Lung (tissue), 12 donors: Measurements from ENCODE around the gene ERBB4. TPM values are rescaled to one million over a fixed set of nuclear protein-coding genes. Genes with fewer than 3 reads are reported as not detected.

Experiments
- ATAC-seq: fragments of 200-7000 bp; cut with Tn5 transposase; one replicate; pipeline ENCODE4 v1.9.1; 2020; ENCODE audit warnings: moderate number of reproducible peaks; ENCODE audit not compliant: insufficient read depth, low FRiP score
- DNase-seq, 3 donors: peaks; one replicate each; pipeline ENCODE4 v3.0.0-alpha.2; 2013 to 2017
- H3K27ac ChIP-seq, 2 donors: one replicate each; pipeline ENCODE4 v1.5.1; 2013; ENCODE audit warnings: mild to moderate bottlenecking in 2 of 2, moderate library complexity in 2 of 2, control low read depth in 1 of 2, inconsistent platforms in 1 of 2, low read depth in 1 of 2, low read length in 1 of 2
- H3K27me3 ChIP-seq, 3 donors: one replicate each; pipeline ENCODE4 v1.5.1; 2013; ENCODE audit warnings: low read length in 2 of 3; ENCODE audit not compliant: control insufficient read depth in 3 of 3, insufficient read depth in 3 of 3
- H3K36me3 ChIP-seq, 4 donors: one replicate each; pipeline ENCODE4 v1.5.1; 2013; ENCODE audit warnings: low read length in 4 of 4, mild to moderate bottlenecking in 1 of 4, moderate library complexity in 1 of 4; ENCODE audit not compliant: control insufficient read depth in 4 of 4, insufficient read depth in 4 of 4
- H3K4me1 ChIP-seq, 5 donors: one replicate each; pipeline ENCODE4 v1.5.1; 2013; ENCODE audit warnings: low read length in 5 of 5, mild to moderate bottlenecking in 2 of 5, moderate library complexity in 1 of 5; ENCODE audit not compliant: control insufficient read depth in 5 of 5, insufficient read depth in 5 of 5
- H3K4me3 ChIP-seq: one replicate; pipeline ENCODE4 v1.5.1; 2013; ENCODE audit warnings: mild to moderate bottlenecking, control low read depth, moderate library complexity
- H3K9ac ChIP-seq, 2 donors: one replicate each; pipeline ENCODE4 v1.5.1; 2013; ENCODE audit warnings: low read length in 2 of 2, control low read depth in 1 of 2; ENCODE audit not compliant: insufficient read depth in 1 of 2
- H3K9me3 ChIP-seq, 4 donors: one replicate each; pipeline ENCODE4 v1.5.1; 2013; ENCODE audit warnings: low read length in 3 of 4, mild to moderate bottlenecking in 1 of 4, moderate library complexity in 1 of 4; ENCODE audit not compliant: control insufficient read depth in 4 of 4, insufficient read depth in 3 of 4
- WGBS, 2 donors: extraction: QIAGEN DNeasy Blood & Tissue Kit; methylation state at CpG; one replicate each; pipeline ENCODE4 v1.1.7; 2013; 5-methylcytosine and 5-hydroxymethylcytosine counted together
- polyA plus RNA-seq, 2 donors: library from polyadenylated mRNA; stranded (reverse); fragments of 200-250 nt; gene quantifications; one replicate each; pipeline ENCODE4 v1.2.1, GENCODE V29; 2013
- total RNA-seq, 2 donors: library from RNA; depleted of rRNA in 1 of 2; stranded (reverse); fragments of >200 nt in 1 of 2; gene quantifications; one replicate each; pipeline ENCODE4 v1.2.1, GENCODE V29; 2014 to 2021
- TF ChIP-seq, protein P1 (sequence below): IDR thresholded peaks from 2 replicates; pipeline ENCODE4 v1.5.1; 2012; ENCODE audit warnings: mild to moderate bottlenecking; ENCODE audit errors: control extremely low read depth, extremely low read depth
- donor health status: control.
- donor health status: control.
- donor health status: Bipolar disorder and iron deficiency.
- donor health status: healthy.
- donor health status: DM: yes; HTN: yes; CAD: no.

Gene ERBB4
- total and polyA plus RNA-seq, 4 donors = 0.41 to 16.8 (median 5.3) TPM

DNA sequence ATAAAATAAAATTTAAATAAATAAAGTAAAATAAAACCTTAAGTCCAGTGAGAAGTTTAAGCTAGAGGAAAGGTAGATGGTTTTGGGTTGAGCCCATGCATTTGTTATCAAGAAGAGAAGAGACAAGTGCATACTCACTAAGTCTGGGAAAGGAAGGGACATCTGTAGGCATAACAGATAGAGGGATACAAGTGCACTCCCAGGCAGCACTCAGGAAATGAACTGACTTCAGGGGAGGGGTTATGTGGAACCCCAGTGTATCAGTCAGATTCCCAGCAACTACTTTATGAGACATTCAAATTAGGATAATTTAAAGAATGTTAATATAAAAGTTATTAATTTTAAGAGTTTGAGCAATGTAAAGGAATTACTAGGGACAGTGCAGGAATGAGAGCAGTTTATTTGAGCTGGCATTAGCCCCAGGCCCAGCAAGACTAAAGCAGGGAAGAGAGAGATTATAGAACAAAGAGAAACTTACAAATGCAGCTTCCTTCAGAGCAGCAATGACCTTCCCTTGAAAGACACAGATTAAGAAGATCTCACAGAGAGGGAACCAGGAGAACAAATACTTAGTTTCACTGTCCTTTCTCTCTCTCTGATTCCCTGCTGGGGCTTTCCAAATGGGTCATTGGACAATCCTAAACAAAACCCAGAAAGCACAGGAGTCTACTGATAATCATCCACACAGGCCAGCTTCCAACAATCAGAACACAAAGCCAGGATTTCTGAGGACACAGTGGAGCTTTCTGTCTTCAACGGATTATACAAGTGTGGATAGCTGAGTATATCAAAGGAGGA, 109.7 kb downstream of the ERBB4 start:
- 65 to 66% methylated on average over 1 of the region's 1 CpG for WGBS, 2 donors
- DNase-seq (no peak), ATAC-seq (no peak)
- TF ChIP-seq, protein P1, sequence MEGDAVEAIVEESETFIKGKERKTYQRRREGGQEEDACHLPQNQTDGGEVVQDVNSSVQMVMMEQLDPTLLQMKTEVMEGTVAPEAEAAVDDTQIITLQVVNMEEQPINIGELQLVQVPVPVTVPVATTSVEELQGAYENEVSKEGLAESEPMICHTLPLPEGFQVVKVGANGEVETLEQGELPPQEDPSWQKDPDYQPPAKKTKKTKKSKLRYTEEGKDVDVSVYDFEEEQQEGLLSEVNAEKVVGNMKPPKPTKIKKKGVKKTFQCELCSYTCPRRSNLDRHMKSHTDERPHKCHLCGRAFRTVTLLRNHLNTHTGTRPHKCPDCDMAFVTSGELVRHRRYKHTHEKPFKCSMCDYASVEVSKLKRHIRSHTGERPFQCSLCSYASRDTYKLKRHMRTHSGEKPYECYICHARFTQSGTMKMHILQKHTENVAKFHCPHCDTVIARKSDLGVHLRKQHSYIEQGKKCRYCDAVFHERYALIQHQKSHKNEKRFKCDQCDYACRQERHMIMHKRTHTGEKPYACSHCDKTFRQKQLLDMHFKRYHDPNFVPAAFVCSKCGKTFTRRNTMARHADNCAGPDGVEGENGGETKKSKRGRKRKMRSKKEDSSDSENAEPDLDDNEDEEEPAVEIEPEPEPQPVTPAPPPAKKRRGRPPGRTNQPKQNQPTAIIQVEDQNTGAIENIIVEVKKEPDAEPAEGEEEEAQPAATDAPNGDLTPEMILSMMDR = no peak
- Histone ChIP-seq H3K9me3 (no peaks in the 10 kb centered on the region), H3K4me3 (no peak overlapping the region), H3K27ac (no peak overlapping the region), H3K9ac (no peak overlapping the region), H3K4me1 (peaks cover 0 to 5% (median 0%) of the 10 kb centered on the region in 5 donors), H3K36me3 (no peaks in the 10 kb centered on the region), H3K27me3 (no peaks in the 10 kb centered on the region)

DNA sequence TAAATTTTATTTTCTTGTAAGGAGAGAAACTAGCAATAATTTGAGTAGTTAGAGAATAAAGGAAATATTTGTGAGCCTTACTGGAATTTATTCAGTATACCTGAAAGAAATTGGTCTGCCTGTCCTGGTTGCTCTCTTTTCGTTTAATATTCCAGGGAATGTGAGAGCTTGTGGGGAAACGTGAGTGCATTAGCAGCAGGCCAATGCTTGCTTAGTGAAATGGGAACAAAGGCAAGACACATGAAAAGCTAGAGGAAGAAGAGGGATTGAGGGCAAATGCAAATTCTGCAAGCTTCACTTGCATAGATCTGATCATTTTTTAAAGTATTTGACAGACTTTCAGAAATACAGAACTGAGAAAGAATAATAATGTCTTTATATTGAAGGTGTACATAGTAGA, 111.0 kb downstream of the ERBB4 start:
- TF ChIP-seq, protein P1 = no peak
- Histone ChIP-seq H3K9ac (no peak overlapping the region), H3K9me3 (no peaks in the 10 kb centered on the region), H3K36me3 (no peaks in the 10 kb centered on the region), H3K27ac (no peak overlapping the region), H3K27me3 (no peaks in the 10 kb centered on the region), H3K4me3 (no peak overlapping the region), H3K4me1 (peaks cover 0 to 5% (median 0%) of the 10 kb centered on the region in 5 donors)
- ATAC-seq = no peak
- WGBS, 2 donors = 55 to 68% methylated on average over 2 of the region's 2 CpGs
- no peak for DNase-seq

DNA sequence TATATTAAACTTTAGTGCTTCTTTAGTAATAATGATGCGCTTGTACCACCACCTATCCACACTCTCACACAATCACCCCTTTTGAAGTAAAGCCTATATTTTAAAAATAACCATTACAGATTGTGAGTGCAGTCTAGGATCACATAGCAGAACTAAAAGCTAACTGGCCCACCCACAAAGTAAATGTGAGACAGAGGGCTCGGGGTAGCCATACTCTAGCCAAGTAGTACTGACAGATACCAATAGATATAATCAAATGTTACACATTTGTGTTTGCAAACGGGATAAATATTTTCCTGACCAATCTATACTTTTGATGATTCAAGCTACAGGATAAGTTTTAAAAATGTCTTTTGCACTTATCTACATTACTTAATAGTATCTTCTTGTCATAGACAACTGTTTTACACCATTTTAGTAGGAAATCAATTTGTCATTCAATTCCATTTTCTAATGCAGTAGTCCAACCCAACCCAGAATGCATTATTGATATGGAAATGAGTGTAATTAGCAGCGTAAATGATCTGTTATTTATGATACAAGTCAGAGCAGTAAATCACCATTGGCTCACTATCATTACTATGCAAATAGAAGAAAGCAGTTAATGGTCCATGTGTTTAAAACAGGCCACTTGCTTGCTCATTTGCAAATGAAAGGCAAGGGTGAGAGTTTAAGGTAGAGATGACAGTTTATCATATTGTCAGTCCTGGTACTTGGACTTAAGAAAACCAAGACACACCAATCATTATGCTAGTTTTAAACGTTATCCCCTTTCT, 111.8 kb downstream of the ERBB4 start:
- Histone ChIP-seq H3K9me3 (no peaks in the 10 kb centered on the region), H3K9ac (no peak overlapping the region), H3K36me3 (no peaks in the 10 kb centered on the region), H3K4me3 (no peak overlapping the region), H3K27me3 (no peaks in the 10 kb centered on the region), H3K27ac (no peak overlapping the region), H3K4me1 (peaks cover 0 to 5% (median 0%) of the 10 kb centered on the region in 5 donors)
- DNase-seq (no peak), ATAC-seq (no peak)
- WGBS, 2 donors = 67 to 70% methylated on average over 5 of the region's 5 CpGs
- TF ChIP-seq, protein P1 = no peak
